H1 (cell line): ENCODE results near the gene CKB. TPM values are rescaled to one million over a fixed set of nuclear protein-coding genes. Genes with fewer than 3 reads are reported as not detected.

Experiments
- CTCF ChIA-PET: fragments of 300-600 bp; sonication (Branson Sonifier 250); formaldehyde crosslinking; loops from one replicate; lab custom pipeline; 2021; ENCODE audit not compliant: partially characterized antibody; lab: Charles Lee
- POLR2A ChIA-PET: fragments of 300-600 bp; sonication (Branson Sonifier 250); formaldehyde crosslinking; loops from one replicate; lab custom pipeline; 2021; ENCODE audit warnings: inconsistent platforms; ENCODE audit not compliant: partially characterized antibody; lab: Charles Lee
- DNase-seq, 2 experiments: peaks; one replicate each; pipeline versions ENCODE4 v3.0.0 to v3.0.0-alpha.2; 2010 to 2022; ENCODE audit warnings: low spot score in 2 of 2, low read depth in 1 of 2, mixed read lengths in 1 of 2
- FAIRE-seq: peaks from 2 replicates; lab custom pipeline; 2011; peaks lifted over from hg19 to GRCh38; lab: Jason Lieb, UNC
- H2AFZ ChIP-seq: 2 replicates; pipeline ENCODE4 v1.8.1; 2012; ENCODE audit warnings: low read length, inconsistent platforms
- H2AK5ac ChIP-seq: 2 replicates; pipeline ENCODE4 v1.6.1; 2013; ENCODE audit warnings: low read depth, low read length
- H2BK120ac ChIP-seq: replicated peaks from 2 replicates; pipeline ENCODE3; 2013; ENCODE audit warnings: low read depth, low read length, inconsistent platforms
- H2BK12ac ChIP-seq: 2 replicates; pipeline ENCODE4 v1.6.1; 2013; ENCODE audit warnings: low read depth, low read length
- H2BK15ac ChIP-seq: 2 replicates; pipeline ENCODE4 v1.6.1; 2013; ENCODE audit warnings: low read length
- H2BK20ac ChIP-seq: 2 replicates; pipeline ENCODE4 v1.6.1; 2013; ENCODE audit warnings: low read length
- H2BK5ac ChIP-seq: 2 replicates; pipeline ENCODE4 v1.6.1; 2013; ENCODE audit warnings: low read depth, low read length
- H3K14ac ChIP-seq: 2 replicates; pipeline ENCODE4 v1.6.1; 2013; ENCODE audit warnings: inconsistent platforms; ENCODE audit not compliant: insufficient read length
- H3K18ac ChIP-seq: 2 replicates; pipeline ENCODE4 v1.6.1; 2013; ENCODE audit warnings: low read length; ENCODE audit errors: extremely low read depth
- H3K23ac ChIP-seq: 2 replicates; pipeline ENCODE4 v1.6.1; 2013; ENCODE audit warnings: inconsistent platforms; ENCODE audit not compliant: insufficient read length
- H3K23me2 ChIP-seq: 2 replicates; pipeline ENCODE4 v1.6.1; 2013; ENCODE audit warnings: low read depth, low read length
- H3K27ac ChIP-seq: 2 replicates; pipeline ENCODE4 v1.6.1; 2011; ENCODE audit warnings: low read depth, low read length, inconsistent platforms
- H3K27me3 ChIP-seq, 4 experiments: replicated peaks in 1 of 4; 1 replicate in 1 of 4; 2 replicates in 3 of 4; pipeline versions ENCODE4 v1.6.1 to v1.8.1; 2011 to 2013; ENCODE audit warnings: low read length in 3 of 4, mild to moderate bottlenecking in 3 of 4, inconsistent platforms in 2 of 4, mixed read lengths in 2 of 4, moderate library complexity in 1 of 4; ENCODE audit not compliant: control insufficient read depth in 3 of 4, insufficient read depth in 3 of 4; ENCODE audit errors: extremely low read depth in 1 of 4
- H3K36me3 ChIP-seq, 4 experiments: 2 replicates each; pipeline versions ENCODE4 v1.6.1 to v1.8.1; 2011 to 2013; ENCODE audit warnings: mild to moderate bottlenecking in 4 of 4, low read length in 3 of 4, moderate library complexity in 2 of 4, control low read depth in 1 of 4, inconsistent platforms in 1 of 4; ENCODE audit not compliant: insufficient read depth in 4 of 4, control insufficient read depth in 2 of 4
- H3K4ac ChIP-seq: replicated peaks from 2 replicates; pipeline ENCODE3; 2013; ENCODE audit warnings: low read length, low read depth, mixed read lengths, inconsistent platforms; ENCODE audit not compliant: insufficient read length
- H3K4me1 ChIP-seq, 4 experiments: replicated peaks in 1 of 4; 1 replicate in 1 of 4; 2 replicates in 3 of 4; pipeline versions ENCODE4 v1.6.1 to v1.8.1; 2011 to 2013; ENCODE audit warnings: low read length in 3 of 4, inconsistent platforms in 2 of 4, mixed read lengths in 1 of 4; ENCODE audit not compliant: insufficient read depth in 4 of 4, control insufficient read depth in 3 of 4
- H3K4me2 ChIP-seq, 2 experiments: 2 replicates each; pipeline versions ENCODE4 v1.6.1 to v1.8.1; 2011 to 2013; ENCODE audit warnings: low read depth in 2 of 2, low read length in 2 of 2, control low read depth in 1 of 2, inconsistent platforms in 1 of 2, mild to moderate bottlenecking in 1 of 2; ENCODE audit not compliant: insufficient read depth in 1 of 2
- H3K4me3 ChIP-seq, 4 experiments: fragments of 200-600, 300-600 bp in 1 of 4; sonication (generic), shearing (Covaris generic), sonication (Bioruptor Twin) in 1 of 4; 2 replicates each; pipeline versions ENCODE4 v1.5.1 to v1.8.1; 2011 to 2016; ENCODE audit warnings: low read length in 4 of 4, low read depth in 3 of 4, control low read depth in 2 of 4, inconsistent platforms in 2 of 4, mild to moderate bottlenecking in 2 of 4, mixed read lengths in 1 of 4, moderate library complexity in 1 of 4; ENCODE audit not compliant: insufficient read depth in 2 of 4; ENCODE audit errors: extremely low read depth in 1 of 4
- H3K56ac ChIP-seq: replicated peaks from 2 replicates; pipeline ENCODE3; 2013; ENCODE audit warnings: low read depth, mild to moderate bottlenecking, mixed read lengths, low read length, inconsistent platforms; ENCODE audit not compliant: insufficient read length
- H3K79me1 ChIP-seq: 2 replicates; pipeline ENCODE4 v1.6.1; 2013; ENCODE audit warnings: low read depth, low read length, control low read depth
- H3K79me2 ChIP-seq, 2 experiments: 2 replicates each; pipeline versions ENCODE4 v1.6.1 to v1.8.1; 2012 to 2013; ENCODE audit warnings: low read length in 2 of 2, mild to moderate bottlenecking in 2 of 2, inconsistent platforms in 1 of 2; ENCODE audit not compliant: insufficient read depth in 2 of 2, control insufficient read depth in 1 of 2
- H3K9ac ChIP-seq, 4 experiments: replicated peaks in 1 of 4; 1 replicate in 1 of 4; 2 replicates in 3 of 4; pipeline versions ENCODE4 v1.6.1 to v1.8.1; 2011 to 2013; ENCODE audit warnings: low read depth in 3 of 4, low read length in 3 of 4, control low read depth in 2 of 4, mild to moderate bottlenecking in 2 of 4, moderate library complexity in 2 of 4, inconsistent platforms in 1 of 4; ENCODE audit errors: extremely low read depth in 1 of 4
- H3K9me3 ChIP-seq, 2 experiments: 2 replicates each; pipeline versions ENCODE4 v1.6.1 to v1.8.1; 2012 to 2013; ENCODE audit warnings: mild to moderate bottlenecking in 2 of 2, moderate library complexity in 2 of 2, control low read depth in 1 of 2, inconsistent platforms in 1 of 2, low read depth in 1 of 2, low read length in 1 of 2, mixed read lengths in 1 of 2; ENCODE audit not compliant: insufficient read depth in 2 of 2
- H4K20me1 ChIP-seq, 2 experiments: replicated peaks in 1 of 2; 2 replicates each; pipeline versions ENCODE3 to v1.8.1; 2011 to 2013; ENCODE audit warnings: inconsistent platforms in 2 of 2, low read length in 2 of 2, mild to moderate bottlenecking in 1 of 2; ENCODE audit not compliant: insufficient read depth in 2 of 2, control insufficient read depth in 1 of 2
- H4K5ac ChIP-seq: 2 replicates; pipeline ENCODE4 v1.6.1; 2013; ENCODE audit warnings: low read length, low read depth, mixed read lengths, inconsistent platforms; ENCODE audit not compliant: insufficient read length
- H4K8ac ChIP-seq: 2 replicates; pipeline ENCODE4 v1.8.0; 2013; ENCODE audit warnings: mild to moderate bottlenecking, moderate library complexity, low read length, inconsistent platforms; ENCODE audit not compliant: insufficient read depth; ENCODE audit errors: extremely low read depth
- H4K91ac ChIP-seq: replicated peaks from 2 replicates; pipeline ENCODE3; 2013; ENCODE audit warnings: low read length, mixed read lengths, inconsistent platforms; ENCODE audit not compliant: insufficient read length
- CEBPB ChIP-seq: IDR thresholded peaks from 2 replicates; pipeline ENCODE4 v1.6.1; 2012; ENCODE audit warnings: low read depth, low read length
- CREB1 ChIP-seq: IDR thresholded peaks from 2 replicates; pipeline ENCODE4 v1.6.1; 2012; ENCODE audit warnings: inconsistent platforms
- E2F6 ChIP-seq: IDR thresholded peaks from 2 replicates; pipeline ENCODE4 v1.6.1; 2012; ENCODE audit warnings: inconsistent platforms
- PHF8 ChIP-seq: fragments of 200-600 bp; sonication (generic); conservative IDR thresholded peaks from 2 replicates; pipeline ENCODE4 v1.7.1; 2012; ENCODE audit warnings: low read depth, mild to moderate bottlenecking, inconsistent platforms, low read length, moderate library complexity
- POLR2AphosphoS5 ChIP-seq: IDR thresholded peaks from 2 replicates; pipeline ENCODE4 v1.6.1; 2011; ENCODE audit warnings: low read depth, low read length
- TAF1 ChIP-seq: IDR thresholded peaks from 2 replicates; pipeline ENCODE4 v1.6.1; 2011; ENCODE audit warnings: mild to moderate bottlenecking, low read depth, low read length
- WGBS, 2 experiments: shearing (Covaris generic) in 1 of 2; methylation state at CpG; one replicate each; pipeline versions ENCODE4 v1.1.6 to v1.1.7; 2013 to 2015; ENCODE audit warnings: low lambda C conversion rate in 2 of 2, mixed read lengths in 2 of 2, inconsistent platforms in 1 of 2, low coverage in 1 of 2, missing lambda C conversion rate in 1 of 2; ENCODE audit not compliant: insufficient replicate concordance in 2 of 2, insufficient coverage in 1 of 2, insufficient read length in 1 of 2; ENCODE audit errors: extremely low coverage in 1 of 2, missing lambda C conversion rate in 1 of 2; 5-methylcytosine and 5-hydroxymethylcytosine counted together
- polyA plus RNA-seq, 7 experiments: library from polyadenylated mRNA; depleted of rRNA in 3 of 7; stranded (reverse) in 5 of 7; unstranded in 2 of 7; fragments of >200 nt in 5 of 7; fragments of 200-250 nt in 2 of 7; gene quantifications; 1 replicate in 5 of 7; 2 replicates in 1 of 7; 4 replicates in 1 of 7; pipeline versions ENCODE4 v1.2.1 to v1.2.3, GENCODE V29; 2011 to 2013; ENCODE audit warnings: missing spikeins in 2 of 7, mixed read lengths in 2 of 7
- total RNA-seq: library from RNA; stranded (reverse); fragmentation: NEBNext Ultra II Directional; extraction: Animal tissue kit (Norgen Biotek cat#: 25700); gene quantifications from 2 replicates; pipeline ENCODE4 v1.2.1, GENCODE V29; 2021

CKB gene
- total and polyA plus RNA-seq, 2 of the 8 experiments (the other 6 are each of a cell fraction or from before 2014, with no cell fraction given), result 538 to 950 TPM

GRCh38 chr14:103561381-103562178 is 39.0 kb upstream of the CKB start:
- Histone ChIP-seq H3K4me3 (peak overlapping the region; percentile 82 to 97 (median 91)), H3K9ac (peak overlapping the region; percentile 81 to 89 (median 86)), H3K56ac (peak overlapping the region; percentile 57), H4K20me1 (peaks cover 8 to 12% of the 10 kb centered on the region in 2 experiments), H3K9me3 (no peaks in the 10 kb centered on the region), H3K79me2 (peaks cover 12 to 82% of the 10 kb centered on the region in 2 experiments), H3K79me1 (peaks cover 11% of the 10 kb centered on the region; the same call in 1 of the 2 replicates), H3K36me3 (peaks cover 0 to 21% (median 12%) of the 10 kb centered on the region in 4 experiments; a peak in 7 of 8 replicates), H2BK20ac (no peak overlapping the region), H3K23me2 (peaks cover 12% of the 10 kb centered on the region; the same call in 1 of the 2 replicates), H3K27me3 (no peaks in the 10 kb centered on the region), H3K4me1 (peaks cover 0 to 4% (median under 1%) of the 10 kb centered on the region in 4 experiments; a peak in 2 of 7 replicates), H4K91ac (no peak overlapping the region), H3K14ac (no peak overlapping the region), H3K4me2 (peak overlapping the region; percentile 80 to 87), H2AK5ac (no peak overlapping the region; the same call in 1 of the 2 replicates), H3K27ac (peak overlapping the region; percentile 94), H2BK120ac (no peak overlapping the region), H2BK15ac (no peak overlapping the region), H3K18ac (no peak overlapping the region), H2BK5ac (peak overlapping the region; percentile 54; the same call in 1 of the 2 replicates), H2BK12ac (no peak overlapping the region; the same call in 1 of the 2 replicates), H4K5ac (no peak overlapping the region), H3K4ac (no peak overlapping the region), H2AFZ (no peak overlapping the region), H4K8ac (peak overlapping the region; percentile 90; the same call in 1 of the 2 replicates), H3K23ac (no peak overlapping the region)
- ChIA-PET CTCF (interaction anchor here (0.8 to 2.6 kb wide), 10 partner anchors 9 to 260 kb away, joined by 3 to 14 read pairs (median 5); no protein-coding TSS in a partner anchor), POLR2A (interaction anchor here (0.6 to 2.7 kb wide), 23 partner anchors 10 to 334 kb away, joined by 3 to 40 read pairs (median 4); partner anchors contain the start of genes CKB, EIF5, TRMT61A and XRCC3)
- FAIRE-seq (no peak), DNase-seq (no peak)
- TF ChIP-seq E2F6 (no peak), TAF1 (0 out of 2 replicates have a peak, but pooled peaks have one; percentile 56), CEBPB (no peak), PHF8 (no peak), CREB1 (peak; percentile 74), POLR2AphosphoS5 (0 out of 2 replicates have a peak, but pooled peaks have one; percentile 18)
- WGBS, 2 experiments, result 10% methylated on average over 35 of the region's 36 CpGs; no CpG with 5 or more reads in 1 of the 2 experiments
